Measurements from ENCODE around the gene BCAT1. TPM values are rescaled to one million over a fixed set of nuclear protein-coding genes. Genes with fewer than 3 reads are reported as not detected.

Gene BCAT1
- total RNA-seq, 4 donors from 2014 or later, result 0.80 to 14.0 (median 3.9) TPM

- Histone ChIP-seq H3K9me3 (no peaks in the 10 kb centered on the region), H3K4me1 (peaks cover 0 to 27% (median 6%) of the 10 kb centered on the region in 4 donors), H3K4me3 (no peak overlapping the region), H3K27me3 (no peaks in the 10 kb centered on the region), H3K36me3 (no peaks in the 10 kb centered on the region), H3K27ac (peak overlapping the region in 2 of 4 donors; percentile 11 to 75)
- TF ChIP-seq POLR2AphosphoS5 (IDR thresholded peaks at IDR 0.05), result peak in 1 of 3 donors; percentile 9
- TF ChIP-seq POLR2A (IDR thresholded peaks at IDR 0.05), result no peak
- WGBS, 2 donors (ENCODE audit: low coverage in 1 of 2), result 17 to 38% methylated on average over 1 of the region's 1 CpG
- intact Hi-C loops (cut with DNase I; ENCODE audit: low total_unique reads), result no loop called here
- in situ Hi-C loops (cut with MboI; ENCODE audit: low pct_ligation_motif_present in 1 of 4, low pct_unique_long_range_greater_than_20kb in 1 of 4, low sequenced_read_pairs in 3 of 4), result loop anchor here in 2 of 4 donors (25.0 kb wide), 1 partner anchor 1628 kb away; no protein-coding TSS in a partner anchor
- no peak for DNase-seq
These were observed 108.7 kb downstream of the BCAT1 start for GRCh38 chr12:24840046-24840800.

GRCh38 chr12:24839268-24839791 is 109.6 kb downstream of the BCAT1 start:
- 69 to 83% methylated on average over 10 to 13 of the region's 13 CpGs for WGBS, 2 donors (ENCODE audit: low coverage in 1 of 2)
- intact Hi-C loops (cut with DNase I; ENCODE audit: low total_unique reads), result no loop called here
- Histone ChIP-seq H3K9me3 (no peaks in the 10 kb centered on the region), H3K4me3 (no peak overlapping the region), H3K27me3 (no peaks in the 10 kb centered on the region), H3K4me1 (peaks cover 0 to 27% (median 6%) of the 10 kb centered on the region in 4 donors), H3K36me3 (no peaks in the 10 kb centered on the region), H3K27ac (peak overlapping the region; percentile 46 to 75 (median 52))
- TF ChIP-seq POLR2A (IDR thresholded peaks at IDR 0.05), result no peak
- no peak for TF ChIP-seq EP300 (IDR thresholded peaks at IDR 0.05; ENCODE audit: low read depth)
- no peak for TF ChIP-seq POLR2AphosphoS5 (IDR thresholded peaks at IDR 0.05)
- TF ChIP-seq CTCF (IDR thresholded peaks at IDR 0.05), result no peak
- in situ Hi-C loops (cut with MboI; ENCODE audit: low pct_ligation_motif_present in 1 of 4, low pct_unique_long_range_greater_than_20kb in 1 of 4, low sequenced_read_pairs in 3 of 4), result loop anchor here in 2 of 4 donors (25.0 kb wide), 1 partner anchor 1627 kb away; no protein-coding TSS in a partner anchor
- DNase-seq, result peak; percentile 14

GRCh38 chr12:24838531-24838950 is 110.4 kb downstream of the BCAT1 start:
- peak overlapping the region; percentile 46 to 75 (median 54) for H3K27ac ChIP-seq
- no peaks in the 10 kb centered on the region for H3K27me3 ChIP-seq
- H3K9me3 ChIP-seq, result no peaks in the 10 kb centered on the region
- intact Hi-C loops (cut with DNase I; ENCODE audit: low total_unique reads) (no loop called here), in situ Hi-C loops (cut with MboI; ENCODE audit: low pct_ligation_motif_present in 1 of 4, low pct_unique_long_range_greater_than_20kb in 1 of 4, low sequenced_read_pairs in 3 of 4) (loop anchor here in 2 of 4 donors (25.0 kb wide), 1 partner anchor 1626 kb away; no protein-coding TSS in a partner anchor)
- DNase-seq, result peak; percentile 37
- WGBS, 2 donors (ENCODE audit: low coverage in 1 of 2), result 40 to 43% methylated on average over 2 of the region's 2 CpGs
- H3K4me1 ChIP-seq, result peaks cover 0 to 27% (median 6%) of the 10 kb centered on the region in 4 donors
- no peaks in the 10 kb centered on the region for H3K36me3 ChIP-seq
- no peak for TF ChIP-seq EP300 (IDR thresholded peaks at IDR 0.05; ENCODE audit: low read depth)
- TF ChIP-seq POLR2AphosphoS5 (IDR thresholded peaks at IDR 0.05), result peak; percentile 52 to 84 (median 75)
- TF ChIP-seq CTCF (IDR thresholded peaks at IDR 0.05), result no peak
- H3K4me3 ChIP-seq, result no peak overlapping the region

- DNase-seq, result no peak
- H3K9me3 ChIP-seq, result no peaks in the 10 kb centered on the region
- peaks cover 0 to 23% (median 6%) of the 10 kb centered on the region in 4 donors for H3K4me1 ChIP-seq
- in situ Hi-C loops (cut with MboI; ENCODE audit: low pct_ligation_motif_present in 1 of 4, low pct_unique_long_range_greater_than_20kb in 1 of 4, low sequenced_read_pairs in 3 of 4) (loop anchor here in 2 of 4 donors (25.0 kb wide), 1 partner anchor 1623 kb away; no protein-coding TSS in a partner anchor), intact Hi-C loops (cut with DNase I; ENCODE audit: low total_unique reads) (no loop called here)
- WGBS, 2 donors (ENCODE audit: low coverage in 1 of 2), result 92 to 100% methylated on average over 2 of the region's 2 CpGs
- no peaks in the 10 kb centered on the region for H3K36me3 ChIP-seq
- TF ChIP-seq POLR2A (IDR thresholded peaks at IDR 0.05), result no peak
- no peak for TF ChIP-seq POLR2AphosphoS5 (IDR thresholded peaks at IDR 0.05)
- TF ChIP-seq EP300 (IDR thresholded peaks at IDR 0.05; ENCODE audit: low read depth), result no peak
- TF ChIP-seq CTCF (IDR thresholded peaks at IDR 0.05), result no peak
- H3K27ac ChIP-seq, result no peak overlapping the region
- H3K27me3 ChIP-seq, result no peaks in the 10 kb centered on the region
- H3K4me3 ChIP-seq, result no peak overlapping the region
These were observed 113.5 kb downstream of the BCAT1 start for GRCh38 chr12:24835377-24835776.

Measured in transverse colon (tissue), 4 donors.